Heart right ventricle (tissue), 16 donors: Measurements from ENCODE around the gene XYLB. TPM values are rescaled to one million over a fixed set of nuclear protein-coding genes. Genes with fewer than 3 reads are reported as not detected.

Source experiments
- ATAC-seq, 8 donors: fragments of 200-7000 bp; cut with Tn5 transposase; one replicate each; pipeline ENCODE4 v1.9.1; 2020; ENCODE audit warnings: mild to moderate bottlenecking in 8 of 8, moderate library complexity in 8 of 8, moderate number of reproducible peaks in 1 of 8
- DNase-seq, 2 donors: peaks; one replicate each; pipeline ENCODE4 v3.0.0-alpha.2; 2020
- H3K27ac ChIP-seq, 10 donors: fragments of 200-600 bp; sonication (generic) in 2 of 10; one replicate each; pipeline versions ENCODE4 v1.5.0 to v1.8.0; 2020 to 2022; ENCODE audit warnings: mild to moderate bottlenecking in 3 of 10
- H3K27me3 ChIP-seq, 7 donors: fragments of 200-600 bp; one replicate each; pipeline ENCODE4 v1.8.0; 2021 to 2022; ENCODE audit warnings: mild to moderate bottlenecking in 2 of 7
- H3K36me3 ChIP-seq, 9 donors: fragments of 200-600 bp; sonication (generic) in 1 of 9; one replicate each; pipeline versions ENCODE4 v1.5.0 to v1.8.0; 2020 to 2022; ENCODE audit warnings: mild to moderate bottlenecking in 2 of 9
- H3K4me1 ChIP-seq, 9 donors: fragments of 200-600 bp; sonication (generic) in 1 of 9; one replicate each; pipeline versions ENCODE4 v1.5.0 to v1.8.0; 2020 to 2022; ENCODE audit warnings: mild to moderate bottlenecking in 4 of 9
- H3K4me3 ChIP-seq, 10 donors: fragments of 200-600 bp; sonication (generic) in 2 of 10; one replicate each; pipeline versions ENCODE4 v1.5.0 to v1.8.0; 2020 to 2022; ENCODE audit warnings: mild to moderate bottlenecking in 7 of 10, moderate library complexity in 2 of 10
- H3K9me3 ChIP-seq, 11 donors: fragments of 200-600 bp in 10 of 11; sonication (generic) in 2 of 11; one replicate each; pipeline versions ENCODE4 v1.5.0 to v1.8.0; 2013 to 2022; ENCODE audit warnings: mild to moderate bottlenecking in 2 of 11, control low read depth in 1 of 11, moderate library complexity in 1 of 11
- CTCF ChIP-seq, 9 donors: fragments of 200-600 bp; sonication (generic) in 2 of 9; IDR thresholded peaks; one replicate each; pipeline versions ENCODE4 v1.5.0 to v1.8.0; 2021 to 2022; ENCODE audit warnings: antibody characterized with exemption in 9 of 9, mild to moderate bottlenecking in 5 of 9, moderate library complexity in 1 of 9
- WGBS, 2 donors: extraction: QIAGEN DNeasy Blood & Tissue Kit; methylation state at CpG; one replicate each; pipeline ENCODE4 v1.1.7; 2013; ENCODE audit warnings: inconsistent platforms in 1 of 2; 5-methylcytosine and 5-hydroxymethylcytosine counted together
- intact Hi-C, 10 donors: fragments of 100-400 bp; cut with DNase I; formaldehyde crosslinking; loops; one replicate each; pipeline versions ENCODE4 v1.11.1 to v1.14.2; 2022
- polyA plus RNA-seq, 2 donors: library from polyadenylated mRNA; stranded (reverse); fragments of 200-250 nt; gene quantifications; one replicate each; pipeline ENCODE4 v1.2.3, GENCODE V29; 2013
- total RNA-seq, 10 donors: library from RNA; stranded (reverse); fragmentation: NEBNext Ultra II Directional in 3 of 10; extraction: Animal tissue kit (Norgen Biotek cat#: 25700) in 3 of 10; gene quantifications; one replicate each; pipeline versions ENCODE4 v1.2.1 to v1.2.4, GENCODE V29; 2021 to 2023
- donor health status: Arrhythmogenic right ventricular cardiomyopathy.
- donor health status: ischemic (EF 13 %, LVEDD 7.1; RV severe dilation, severe dysfunction).
- donor health status: healthy with polysubstance abuse.
- donor health status: DM: no; HTN: yes; CAD: no.
- donor health status: DM: no; HTN: no; CAD: no.
- donor health status: ischemic (EF 25% LVEDD 6.9; RV normal size, moderate dysfunction).
- donor health status: ischemic (EF 25% LVEDD 5.7; RV mildly dilated, moderate dysfunction).
- donor health status: healthy.
- donor health status: DM: yes; HTN: yes; CAD: no.
- donor health status: Ischemic cardiomyopathy.
- donor health status: ischemic (EF 35%, LVEDD 5.7; RV mildly dilated, moderate dysfunction).
- donor health status: nonischemic (EF 11% LVEDD 7.7; RV severe dilation, severe dysfunction).
- donor health status: DM: yes; HTN: yes; CAD: no.
- donor health status: PGD.
- donor health status: ischemic (EF 29% LVEDD 5.4; RV normal size, mild dysfunction).
- donor health status: nonischemic (EF 23%, LVEDD 6.1; RV moderate dilation, normal function).

The XYLB gene
- total and polyA plus RNA-seq, 12 donors: 0.22 to 1.7 (median 0.67) TPM

- Histone ChIP-seq H3K4me3 (no peak overlapping the region), H3K4me1 (no peaks in the 10 kb centered on the region), H3K9me3 (no peaks in the 10 kb centered on the region), H3K27me3 (no peaks in the 10 kb centered on the region), H3K36me3 (no peaks in the 10 kb centered on the region), H3K27ac (no peak overlapping the region)
- ATAC-seq (no peak), DNase-seq (no peak)
- 64 to 71% methylated on average over 5 of the region's 5 CpGs for WGBS, 2 donors
- intact Hi-C loops: no loop called here
- TF ChIP-seq CTCF (IDR thresholded peaks at IDR 0.05): no peak
Measured at GRCh38 chr3:38334142-38335055, 12.2 kb upstream of the XYLB start.

GRCh38 chr3:38335263-38335662 is 11.3 kb upstream of the XYLB start:
- H3K9me3 ChIP-seq: no peaks in the 10 kb centered on the region
- H3K36me3 ChIP-seq: no peaks in the 10 kb centered on the region
- no peak overlapping the region for H3K27ac ChIP-seq
- no peaks in the 10 kb centered on the region for H3K4me1 ChIP-seq
- TF ChIP-seq CTCF (IDR thresholded peaks at IDR 0.05): no peak
- H3K4me3 ChIP-seq: no peak overlapping the region
- H3K27me3 ChIP-seq: no peaks in the 10 kb centered on the region
- DNase-seq (no peak), ATAC-seq (no peak)
- intact Hi-C loops: no loop called here
- 79 to 85% methylated on average over 6 of the region's 6 CpGs for WGBS, 2 donors

- Histone ChIP-seq H3K27ac (no peak overlapping the region), H3K9me3 (peaks cover 0 to 5% (median 0%) of the 10 kb centered on the region in 11 donors), H3K27me3 (no peaks in the 10 kb centered on the region), H3K36me3 (no peaks in the 10 kb centered on the region), H3K4me1 (no peaks in the 10 kb centered on the region), H3K4me3 (no peak overlapping the region)
- no peak for ATAC-seq
- TF ChIP-seq CTCF (IDR thresholded peaks at IDR 0.05): no peak
- intact Hi-C loops: no loop called here
- WGBS, 2 donors: 86 to 95% methylated on average over 2 of the region's 2 CpGs
- DNase-seq: no peak
Measured at GRCh38 chr3:38337703-38338102, 8.9 kb upstream of the XYLB start.

- H3K36me3 ChIP-seq: no peaks in the 10 kb centered on the region
- peaks cover 0 to 22% (median 9%) of the 10 kb centered on the region in 9 donors for H3K4me1 ChIP-seq
- ATAC-seq: no peak
- intact Hi-C loops: loop anchor here in 5 of 10 donors (10.0 kb wide), 3 partner anchors 209 to 311 kb away; partner anchors contain the start of genes ACAA1 (in 2 of the 5) and MYD88 (in 2 of the 5)
- H3K27me3 ChIP-seq: no peaks in the 10 kb centered on the region
- 87 to 89% methylated on average over 3 of the region's 3 CpGs for WGBS, 2 donors
- peaks cover 0 to 5% (median 0%) of the 10 kb centered on the region in 11 donors for H3K9me3 ChIP-seq
- no peak overlapping the region for H3K27ac ChIP-seq
- no peak for TF ChIP-seq CTCF (IDR thresholded peaks at IDR 0.05)
- no peak for DNase-seq
- no peak overlapping the region for H3K4me3 ChIP-seq
Measured at GRCh38 chr3:38343797-38344594, 2.6 kb upstream of the XYLB start.
